ENCODE data around the gene TADA1. TPM values are rescaled to one million over a fixed set of nuclear protein-coding genes. Genes with fewer than 3 reads are reported as not detected.

Gene TADA1
- total RNA-seq, 1 donor from 2014 or later: 11.7 TPM

DNA sequence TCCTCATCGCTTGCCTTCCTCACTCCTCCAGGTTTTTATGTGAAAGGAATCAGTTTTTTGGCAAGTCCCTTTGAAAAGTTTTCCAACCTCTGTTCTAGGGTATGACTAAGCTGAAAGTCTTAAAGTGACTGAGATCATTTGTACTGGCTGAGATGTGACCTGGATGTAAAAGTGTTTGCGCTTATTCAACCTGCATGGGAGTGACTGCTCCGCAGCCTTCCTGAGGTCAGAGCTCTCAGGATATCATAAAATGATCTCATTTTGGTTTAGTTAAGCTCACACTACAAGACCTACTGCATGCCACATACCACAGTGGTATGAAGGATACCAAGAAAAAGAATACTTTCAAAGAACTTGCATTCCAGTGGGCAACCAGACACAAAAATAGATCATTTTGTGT, 29.8 kb upstream of the TADA1 start:
- no peak overlapping the region for H3K4me3 Mint-ChIP-seq (ENCODE audit: unreplicated experiment)
- H3K9me3 Mint-ChIP-seq (ENCODE audit: unreplicated experiment): no peaks in the 10 kb centered on the region
- H3K4me1 Mint-ChIP-seq (ENCODE audit: unreplicated experiment): no peaks in the 10 kb centered on the region
- H3K36me3 Mint-ChIP-seq (ENCODE audit: low read depth, unreplicated experiment): no peaks in the 10 kb centered on the region
- peaks cover 2% of the 10 kb centered on the region for H3K27me3 Mint-ChIP-seq (ENCODE audit: unreplicated experiment)
- DNase-seq (ENCODE audit: low spot score): no peak
- H3K27ac Mint-ChIP-seq (ENCODE audit: unreplicated experiment): no peak overlapping the region
- TF ChIP-seq, protein P1, sequence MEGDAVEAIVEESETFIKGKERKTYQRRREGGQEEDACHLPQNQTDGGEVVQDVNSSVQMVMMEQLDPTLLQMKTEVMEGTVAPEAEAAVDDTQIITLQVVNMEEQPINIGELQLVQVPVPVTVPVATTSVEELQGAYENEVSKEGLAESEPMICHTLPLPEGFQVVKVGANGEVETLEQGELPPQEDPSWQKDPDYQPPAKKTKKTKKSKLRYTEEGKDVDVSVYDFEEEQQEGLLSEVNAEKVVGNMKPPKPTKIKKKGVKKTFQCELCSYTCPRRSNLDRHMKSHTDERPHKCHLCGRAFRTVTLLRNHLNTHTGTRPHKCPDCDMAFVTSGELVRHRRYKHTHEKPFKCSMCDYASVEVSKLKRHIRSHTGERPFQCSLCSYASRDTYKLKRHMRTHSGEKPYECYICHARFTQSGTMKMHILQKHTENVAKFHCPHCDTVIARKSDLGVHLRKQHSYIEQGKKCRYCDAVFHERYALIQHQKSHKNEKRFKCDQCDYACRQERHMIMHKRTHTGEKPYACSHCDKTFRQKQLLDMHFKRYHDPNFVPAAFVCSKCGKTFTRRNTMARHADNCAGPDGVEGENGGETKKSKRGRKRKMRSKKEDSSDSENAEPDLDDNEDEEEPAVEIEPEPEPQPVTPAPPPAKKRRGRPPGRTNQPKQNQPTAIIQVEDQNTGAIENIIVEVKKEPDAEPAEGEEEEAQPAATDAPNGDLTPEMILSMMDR (IDR thresholded peaks at IDR 0.05; ENCODE audit: unreplicated experiment): no peak

DNA sequence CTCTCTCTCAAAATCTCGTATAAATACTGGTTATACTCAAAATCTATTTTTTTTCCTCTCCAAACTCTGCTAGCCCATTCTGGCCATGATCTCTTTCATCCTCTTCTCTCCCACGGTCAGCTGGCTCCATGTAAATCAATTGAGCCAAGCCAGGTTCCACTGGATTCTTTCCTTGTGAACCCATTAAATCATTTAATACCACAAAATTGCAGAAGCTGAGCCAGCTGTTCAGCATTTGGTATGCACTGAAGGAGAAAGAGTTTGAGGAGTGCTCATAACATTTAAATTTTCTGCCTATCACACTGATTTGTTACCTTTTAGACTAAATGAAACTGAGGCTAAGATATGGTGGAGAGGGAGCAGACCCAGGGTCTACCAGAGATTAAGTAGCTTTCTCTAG, 29.1 kb upstream of the TADA1 start:
- Mint-ChIP-seq H3K4me3 (ENCODE audit: unreplicated experiment) (no peak overlapping the region), H3K4me1 (ENCODE audit: unreplicated experiment) (no peaks in the 10 kb centered on the region), H3K27ac (ENCODE audit: unreplicated experiment) (no peak overlapping the region), H3K36me3 (ENCODE audit: low read depth, unreplicated experiment) (no peaks in the 10 kb centered on the region), H3K9me3 (ENCODE audit: unreplicated experiment) (no peaks in the 10 kb centered on the region), H3K27me3 (ENCODE audit: unreplicated experiment) (peaks cover 2% of the 10 kb centered on the region)
- no peak for DNase-seq (ENCODE audit: low spot score)
- TF ChIP-seq, protein P1 (IDR thresholded peaks at IDR 0.05; ENCODE audit: unreplicated experiment): no peak

DNA sequence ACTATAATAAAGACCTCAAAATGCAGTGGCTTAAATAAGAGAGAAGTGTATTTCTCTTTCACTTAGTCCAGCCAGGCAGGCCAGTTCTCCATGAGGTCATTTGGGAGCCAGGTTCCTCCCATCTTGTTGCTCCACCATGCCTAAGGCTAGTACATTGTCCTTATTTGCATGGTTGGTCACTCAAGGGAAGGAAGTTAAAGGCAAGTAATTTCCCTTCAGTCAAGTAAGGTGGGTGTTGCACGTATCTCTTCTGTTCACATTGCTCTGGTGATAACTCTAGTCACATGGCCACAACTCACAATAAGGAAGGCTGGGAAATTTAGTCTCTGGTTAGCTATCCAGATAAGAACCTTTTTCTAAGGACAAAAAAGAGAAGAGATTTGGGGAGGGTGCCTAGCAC, 27.2 kb upstream of the TADA1 start:
- DNase-seq (ENCODE audit: low spot score): no peak
- Mint-ChIP-seq H3K4me3 (ENCODE audit: unreplicated experiment) (no peak overlapping the region), H3K27me3 (ENCODE audit: unreplicated experiment) (peaks cover 4% of the 10 kb centered on the region), H3K36me3 (ENCODE audit: low read depth, unreplicated experiment) (no peaks in the 10 kb centered on the region), H3K27ac (ENCODE audit: unreplicated experiment) (no peak overlapping the region), H3K9me3 (ENCODE audit: unreplicated experiment) (no peaks in the 10 kb centered on the region), H3K4me1 (ENCODE audit: unreplicated experiment) (no peaks in the 10 kb centered on the region)
- TF ChIP-seq, protein P1 (IDR thresholded peaks at IDR 0.05; ENCODE audit: unreplicated experiment): no peak

DNA sequence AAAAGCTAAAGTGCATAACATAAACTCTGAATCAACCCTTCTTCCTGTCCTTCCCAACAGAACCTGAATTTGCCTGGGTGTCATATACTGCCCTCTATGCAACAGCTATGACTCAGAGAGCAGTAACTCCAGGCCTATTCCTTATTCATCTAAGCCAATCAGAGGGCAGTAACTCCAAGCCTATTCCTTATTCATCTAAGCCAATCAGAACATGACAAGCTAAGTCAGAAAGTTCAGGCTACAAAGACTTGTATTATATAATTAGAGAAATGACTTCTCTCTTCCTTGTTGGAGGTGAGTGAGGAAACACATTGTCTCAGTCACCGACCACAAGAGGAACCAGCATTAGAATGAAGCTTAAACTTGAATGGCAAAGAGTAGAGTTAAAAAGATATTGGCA, 26.2 kb upstream of the TADA1 start:
- no peak for DNase-seq (ENCODE audit: low spot score)
- Mint-ChIP-seq H3K4me3 (ENCODE audit: unreplicated experiment) (no peak overlapping the region), H3K36me3 (ENCODE audit: low read depth, unreplicated experiment) (no peaks in the 10 kb centered on the region), H3K27ac (ENCODE audit: unreplicated experiment) (no peak overlapping the region), H3K9me3 (ENCODE audit: unreplicated experiment) (no peaks in the 10 kb centered on the region), H3K27me3 (ENCODE audit: unreplicated experiment) (peaks cover 4% of the 10 kb centered on the region), H3K4me1 (ENCODE audit: unreplicated experiment) (no peaks in the 10 kb centered on the region)
- TF ChIP-seq, protein P1 (IDR thresholded peaks at IDR 0.05; ENCODE audit: unreplicated experiment): no peak

DNA sequence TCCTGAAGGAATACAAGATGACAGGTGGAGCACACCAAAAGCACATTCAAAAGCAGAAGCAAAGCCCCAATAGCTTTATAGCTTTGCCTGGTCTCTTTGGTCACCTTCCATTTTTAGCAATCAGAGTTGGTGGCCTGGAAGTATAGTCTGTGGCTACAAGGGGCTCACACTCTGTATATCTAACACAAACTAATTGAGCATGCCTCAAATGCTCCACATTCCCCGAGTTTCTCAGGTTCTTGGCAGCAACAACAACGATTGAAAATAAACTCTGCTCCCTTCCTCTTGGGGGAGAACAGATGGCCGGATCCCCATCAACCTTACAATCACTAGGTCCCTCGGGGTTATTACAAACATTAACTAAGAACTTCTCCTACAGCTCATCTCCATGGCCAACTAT, 24.9 kb upstream of the TADA1 start:
- TF ChIP-seq, protein P1 (IDR thresholded peaks at IDR 0.05; ENCODE audit: unreplicated experiment): no peak
- Mint-ChIP-seq H3K27ac (ENCODE audit: unreplicated experiment) (no peak overlapping the region), H3K4me1 (ENCODE audit: unreplicated experiment) (peaks cover 3% of the 10 kb centered on the region), H3K36me3 (ENCODE audit: low read depth, unreplicated experiment) (peaks cover 4% of the 10 kb centered on the region), H3K27me3 (ENCODE audit: unreplicated experiment) (peaks cover 4% of the 10 kb centered on the region), H3K9me3 (ENCODE audit: unreplicated experiment) (no peaks in the 10 kb centered on the region), H3K4me3 (ENCODE audit: unreplicated experiment) (no peak overlapping the region)
- DNase-seq (ENCODE audit: low spot score): no peak
